A549 treated with DMSO at 1 μM for 4 hours (cell line): Measurements from ENCODE around the gene TTLL5. TPM values are rescaled to one million over a fixed set of nuclear protein-coding genes. Genes with fewer than 3 reads are reported as not detected.

Experiments used
- total RNA-seq: library from RNA; stranded (reverse); fragments of 200-300 nt; extraction: Qiagen RNA extraction; gene quantifications from 5 replicates; pipeline ENCODE4 v1.2.3, GENCODE V29; 2022; ENCODE audit warnings: low read depth

The TTLL5 gene, protein sequence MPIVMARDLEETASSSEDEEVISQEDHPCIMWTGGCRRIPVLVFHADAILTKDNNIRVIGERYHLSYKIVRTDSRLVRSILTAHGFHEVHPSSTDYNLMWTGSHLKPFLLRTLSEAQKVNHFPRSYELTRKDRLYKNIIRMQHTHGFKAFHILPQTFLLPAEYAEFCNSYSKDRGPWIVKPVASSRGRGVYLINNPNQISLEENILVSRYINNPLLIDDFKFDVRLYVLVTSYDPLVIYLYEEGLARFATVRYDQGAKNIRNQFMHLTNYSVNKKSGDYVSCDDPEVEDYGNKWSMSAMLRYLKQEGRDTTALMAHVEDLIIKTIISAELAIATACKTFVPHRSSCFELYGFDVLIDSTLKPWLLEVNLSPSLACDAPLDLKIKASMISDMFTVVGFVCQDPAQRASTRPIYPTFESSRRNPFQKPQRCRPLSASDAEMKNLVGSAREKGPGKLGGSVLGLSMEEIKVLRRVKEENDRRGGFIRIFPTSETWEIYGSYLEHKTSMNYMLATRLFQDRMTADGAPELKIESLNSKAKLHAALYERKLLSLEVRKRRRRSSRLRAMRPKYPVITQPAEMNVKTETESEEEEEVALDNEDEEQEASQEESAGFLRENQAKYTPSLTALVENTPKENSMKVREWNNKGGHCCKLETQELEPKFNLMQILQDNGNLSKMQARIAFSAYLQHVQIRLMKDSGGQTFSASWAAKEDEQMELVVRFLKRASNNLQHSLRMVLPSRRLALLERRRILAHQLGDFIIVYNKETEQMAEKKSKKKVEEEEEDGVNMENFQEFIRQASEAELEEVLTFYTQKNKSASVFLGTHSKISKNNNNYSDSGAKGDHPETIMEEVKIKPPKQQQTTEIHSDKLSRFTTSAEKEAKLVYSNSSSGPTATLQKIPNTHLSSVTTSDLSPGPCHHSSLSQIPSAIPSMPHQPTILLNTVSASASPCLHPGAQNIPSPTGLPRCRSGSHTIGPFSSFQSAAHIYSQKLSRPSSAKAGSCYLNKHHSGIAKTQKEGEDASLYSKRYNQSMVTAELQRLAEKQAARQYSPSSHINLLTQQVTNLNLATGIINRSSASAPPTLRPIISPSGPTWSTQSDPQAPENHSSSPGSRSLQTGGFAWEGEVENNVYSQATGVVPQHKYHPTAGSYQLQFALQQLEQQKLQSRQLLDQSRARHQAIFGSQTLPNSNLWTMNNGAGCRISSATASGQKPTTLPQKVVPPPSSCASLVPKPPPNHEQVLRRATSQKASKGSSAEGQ (N-terminal part only)
- 13.3 to 14.5 TPM (median 13.6 TPM) in 5 replicates for total RNA-seq

GRCh38 chr14:75660630-75661498 is at the start of gene TTLL5, which contains the start of gene ERG28:
TSS of gene TTLL5 (plus strand) at chr14:75661246. CDS start at chr14:75663150, 1,904 bp downstream.
TSS of gene ERG28 (minus strand) at chr14:75660876. CDS start at chr14:75657502, 3,374 bp downstream.

GRCh38 chr14:75981426-75982265 is 320.6 kb downstream of the TTLL5 start, which contains the start of gene TGFB3:
TSS of gene TGFB3 (minus strand) at chr14:75981995. CDS start at chr14:75980893, 1,102 bp downstream.

GRCh38 chr14:75985618-75986438 is 324.8 kb downstream of the TTLL5 start, which contains the start of gene IFT43:
TSS of gene IFT43 (plus strand) at chr14:75985763. CDS start at chr14:75985787, 24 bp downstream.

Other genes with a start within 250 kb of the TTLL5 start
- gene JDP2, start 233.2 kb upstream of the TTLL5 start, total RNA-seq = 15.0 to 24.2 TPM (median 21.6 TPM) in 5 replicates
- not detected in 5 replicates for gene BATF, start 138.8 kb upstream of the TTLL5 start, total RNA-seq
- 2.0 to 3.1 TPM (median 2.8 TPM) in 5 replicates for gene FLVCR2, start 82.6 kb upstream of the TTLL5 start, total RNA-seq
- 13.6 to 16.7 TPM (median 15.5 TPM) in 5 replicates for gene ERG28, start 370 bp upstream of the TTLL5 start, total RNA-seq